GM23248 (cell line): ENCODE data around the gene PXDN. TPM values are rescaled to one million over a fixed set of nuclear protein-coding genes. Genes with fewer than 3 reads are reported as not detected.

Experiments used
- DNase-seq: peaks from one replicate; pipeline ENCODE4 v3.0.0-alpha.2; 2015
- H2AFZ ChIP-seq: fragments of 200-600 bp; sonication (generic); 2 replicates; pipeline ENCODE4 v1.6.1; 2016; ENCODE audit warnings: antibody characterized with exemption
- H3F3A ChIP-seq: fragments of 200-600 bp; sonication (generic); 2 replicates; pipeline ENCODE4 v1.6.1; 2016; ENCODE audit warnings: mild to moderate bottlenecking, antibody characterized with exemption, mixed run types; ENCODE audit not compliant: insufficient read depth
- H3K27ac ChIP-seq: fragments of 200-600 bp; sonication (generic); 2 replicates; pipeline ENCODE4 v1.5.1; 2016; ENCODE audit warnings: mild to moderate bottlenecking
- H3K27me3 ChIP-seq: fragments of 200-600 bp; sonication (generic); replicated peaks from 2 replicates; pipeline ENCODE4 v1.6.1; 2016; ENCODE audit warnings: mild to moderate bottlenecking; ENCODE audit not compliant: insufficient read depth
- H3K36me3 ChIP-seq: fragments of 200-600 bp; sonication (generic); 2 replicates; pipeline ENCODE4 v1.6.1; 2016; ENCODE audit warnings: low read depth, mild to moderate bottlenecking
- H3K4me1 ChIP-seq: fragments of 200-600 bp; sonication (generic); 2 replicates; pipeline ENCODE4 v1.6.1; 2016; ENCODE audit warnings: mild to moderate bottlenecking; ENCODE audit not compliant: insufficient read depth
- H3K4me2 ChIP-seq: fragments of 200-600 bp; sonication (generic); one replicate; pipeline ENCODE4 v1.6.1; 2016; ENCODE audit warnings: mild to moderate bottlenecking; ENCODE audit not compliant: unreplicated experiment
- H3K4me3 ChIP-seq: fragments of 200-600 bp; sonication (generic); 2 replicates; pipeline ENCODE4 v1.5.1; 2016; ENCODE audit warnings: mild to moderate bottlenecking
- H3K79me2 ChIP-seq: fragments of 200-600 bp; sonication (generic); 2 replicates; pipeline ENCODE4 v1.6.1; 2016; ENCODE audit warnings: mild to moderate bottlenecking; ENCODE audit not compliant: insufficient read depth
- H3K9ac ChIP-seq: fragments of 200-600 bp; sonication (generic); 2 replicates; pipeline ENCODE4 v1.6.1; 2016; ENCODE audit warnings: mild to moderate bottlenecking
- H3K9me2 ChIP-seq: fragments of 200-600 bp; sonication (generic); 2 replicates; pipeline ENCODE4 v1.6.1; 2016; ENCODE audit warnings: mixed run types, mild to moderate bottlenecking, moderate library complexity; ENCODE audit not compliant: insufficient read depth
- H3K9me3 ChIP-seq: fragments of 200-600 bp; sonication (generic); one replicate; pipeline ENCODE4 v1.6.1; 2017; ENCODE audit warnings: low read depth
- H4K20me1 ChIP-seq: fragments of 200-600 bp; sonication (generic); 2 replicates; pipeline ENCODE4 v1.6.0; 2016; ENCODE audit not compliant: insufficient read depth
- EZH2 ChIP-seq: fragments of 200-600 bp; sonication (generic); IDR thresholded peaks from 2 replicates; pipeline ENCODE4 v1.6.1; 2018; ENCODE audit warnings: antibody characterized with exemption, mild to moderate bottlenecking; ENCODE audit not compliant: insufficient read depth, poor library complexity, severe bottlenecking
- EZH2phosphoT487 ChIP-seq: fragments of 200-600 bp; sonication (generic); IDR thresholded peaks from 2 replicates; pipeline ENCODE4 v1.6.1; 2018; ENCODE audit warnings: antibody characterized with exemption, moderate library complexity, mild to moderate bottlenecking, low read depth; ENCODE audit not compliant: insufficient read depth
- WGBS, 2 experiments: methylation state at CpG; one replicate each; pipeline ENCODE4 v1.1.6; 2015 to 2017; ENCODE audit warnings: low lambda C conversion rate in 2 of 2, low coverage in 1 of 2; ENCODE audit errors: missing lambda C conversion rate in 2 of 2; 5-methylcytosine and 5-hydroxymethylcytosine counted together
- in situ Hi-C: fragments of 300-500 bp; cut with MboI; formaldehyde crosslinking; loops from 2 replicates; pipeline ENCODE4 v1.15.0; 2020
- polyA plus RNA-seq: library from polyadenylated mRNA; unstranded; fragments of >200 nt; fragmentation: Nextera tagmentation; extraction: Ambion mirVana; gene quantifications from 2 replicates; pipeline ENCODE4 v1.2.1, GENCODE V29; 2016
- total RNA-seq: library from RNA; depleted of rRNA; stranded (reverse); fragments of >200 nt; shearing (Covaris generic); gene quantifications from 2 replicates; pipeline ENCODE4 v1.2.3, GENCODE V29; 2014

The PXDN gene
- total and polyA plus RNA-seq, 2 experiments from 2014 or later = 222 to 263 TPM

GRCh38 chr2:1661891-1662605, 82.3 kb downstream of the PXDN start:
- no peaks in the 10 kb centered on the region for H3K4me1 ChIP-seq
- H3K36me3 ChIP-seq = peaks cover 46% of the 10 kb centered on the region
- no peak for TF ChIP-seq EZH2phosphoT487
- TF ChIP-seq EZH2 = no peak
- H3K4me2 ChIP-seq = no peak overlapping the region
- no peak overlapping the region for H3K9ac ChIP-seq
- 98 to 100% methylated on average over 18 to 19 of the region's 19 CpGs for WGBS, 2 experiments
- no peaks in the 10 kb centered on the region for H3K9me3 ChIP-seq
- no peak overlapping the region for H3K4me3 ChIP-seq
- peaks cover 7% of the 10 kb centered on the region; the same call in 1 of the 2 replicates for H3K79me2 ChIP-seq
- H2AFZ ChIP-seq = no peak overlapping the region
- DNase-seq = no peak
- no peak overlapping the region for H3K27ac ChIP-seq
- H3K9me2 ChIP-seq = no peaks in the 10 kb centered on the region
- in situ Hi-C loops = no loop called here
- no peaks in the 10 kb centered on the region for H3F3A ChIP-seq
- no peaks in the 10 kb centered on the region for H3K27me3 ChIP-seq
- no peaks in the 10 kb centered on the region for H4K20me1 ChIP-seq

GRCh38 chr2:1660656-1661640, 83.4 kb downstream of the PXDN start:
- no peak overlapping the region for H3K9ac ChIP-seq
- in situ Hi-C loops = no loop called here
- H3K4me3 ChIP-seq = no peak overlapping the region
- no peak for TF ChIP-seq EZH2
- TF ChIP-seq EZH2phosphoT487 = no peak
- H2AFZ ChIP-seq = no peak overlapping the region
- 0 out of 2 replicates have a peak, but pooled peaks cover under 1% of the 10 kb centered on the region for H3K4me1 ChIP-seq
- no peaks in the 10 kb centered on the region for H3K79me2 ChIP-seq
- 95 to 96% methylated on average over 21 of the region's 21 CpGs for WGBS, 2 experiments
- H4K20me1 ChIP-seq = no peaks in the 10 kb centered on the region
- DNase-seq = no peak
- H3K9me2 ChIP-seq = no peaks in the 10 kb centered on the region
- H3K27me3 ChIP-seq = no peaks in the 10 kb centered on the region
- no peaks in the 10 kb centered on the region for H3K9me3 ChIP-seq
- H3K4me2 ChIP-seq = no peak overlapping the region
- H3K36me3 ChIP-seq = peaks cover 46% of the 10 kb centered on the region
- no peak overlapping the region for H3K27ac ChIP-seq
- peaks cover 4% of the 10 kb centered on the region for H3F3A ChIP-seq

- Histone ChIP-seq H3K27me3 (no peaks in the 10 kb centered on the region), H3K36me3 (peaks cover 37% of the 10 kb centered on the region), H3K4me3 (no peak overlapping the region), H3K4me1 (peaks cover 10% of the 10 kb centered on the region), H3K27ac (no peak overlapping the region), H3F3A (peaks cover 13% of the 10 kb centered on the region), H3K4me2 (no peak overlapping the region), H3K9me2 (no peaks in the 10 kb centered on the region), H4K20me1 (no peaks in the 10 kb centered on the region), H3K79me2 (no peaks in the 10 kb centered on the region), H2AFZ (no peak overlapping the region), H3K9me3 (no peaks in the 10 kb centered on the region), H3K9ac (no peak overlapping the region)
- TF ChIP-seq EZH2 (no peak), EZH2phosphoT487 (no peak)
- in situ Hi-C loops = no loop called here
- DNase-seq = no peak
- WGBS, 2 experiments = 95 to 96% methylated on average over 16 of the region's 16 CpGs
These were observed 84.3 kb downstream of the PXDN start for GRCh38 chr2:1659951-1660565.

- H3K4me2 ChIP-seq = no peak overlapping the region
- no peaks in the 10 kb centered on the region for H3K27me3 ChIP-seq
- H3K36me3 ChIP-seq = peaks cover 29% of the 10 kb centered on the region
- H3K9ac ChIP-seq = no peak overlapping the region
- H3K9me3 ChIP-seq = no peaks in the 10 kb centered on the region
- H3K79me2 ChIP-seq = no peaks in the 10 kb centered on the region
- peaks cover 28% of the 10 kb centered on the region for H3F3A ChIP-seq
- H3K27ac ChIP-seq = no peak overlapping the region
- no peak overlapping the region for H2AFZ ChIP-seq
- 98% methylated on average over 17 to 26 of the region's 26 CpGs for WGBS, 2 experiments
- no peak for DNase-seq
- TF ChIP-seq EZH2 (no peak), EZH2phosphoT487 (no peak)
- H3K9me2 ChIP-seq = no peaks in the 10 kb centered on the region
- in situ Hi-C loops = no loop called here
- H3K4me3 ChIP-seq = no peak overlapping the region
- peaks cover 25% of the 10 kb centered on the region for H3K4me1 ChIP-seq
- no peaks in the 10 kb centered on the region for H4K20me1 ChIP-seq
These were observed 85.7 kb downstream of the PXDN start for GRCh38 chr2:1658394-1659151.
